HG02610 (cell line): ENCODE measurements around the gene NDUFS6.
"Not testable (repeated sequence)": the region's sequence is repeated elsewhere in the genome, so short reads cannot be mapped to it uniquely, and the experiment has no call there.

Experiments used
- ATAC-seq: cut with Tn5 transposase; IDR thresholded peaks from one replicate; pipeline ENCODE4 v1.9.1; 2021; ENCODE audit warnings: mild to moderate bottlenecking, moderate library complexity; ENCODE audit not compliant: unreplicated experiment

Gene NDUFS6

DNA sequence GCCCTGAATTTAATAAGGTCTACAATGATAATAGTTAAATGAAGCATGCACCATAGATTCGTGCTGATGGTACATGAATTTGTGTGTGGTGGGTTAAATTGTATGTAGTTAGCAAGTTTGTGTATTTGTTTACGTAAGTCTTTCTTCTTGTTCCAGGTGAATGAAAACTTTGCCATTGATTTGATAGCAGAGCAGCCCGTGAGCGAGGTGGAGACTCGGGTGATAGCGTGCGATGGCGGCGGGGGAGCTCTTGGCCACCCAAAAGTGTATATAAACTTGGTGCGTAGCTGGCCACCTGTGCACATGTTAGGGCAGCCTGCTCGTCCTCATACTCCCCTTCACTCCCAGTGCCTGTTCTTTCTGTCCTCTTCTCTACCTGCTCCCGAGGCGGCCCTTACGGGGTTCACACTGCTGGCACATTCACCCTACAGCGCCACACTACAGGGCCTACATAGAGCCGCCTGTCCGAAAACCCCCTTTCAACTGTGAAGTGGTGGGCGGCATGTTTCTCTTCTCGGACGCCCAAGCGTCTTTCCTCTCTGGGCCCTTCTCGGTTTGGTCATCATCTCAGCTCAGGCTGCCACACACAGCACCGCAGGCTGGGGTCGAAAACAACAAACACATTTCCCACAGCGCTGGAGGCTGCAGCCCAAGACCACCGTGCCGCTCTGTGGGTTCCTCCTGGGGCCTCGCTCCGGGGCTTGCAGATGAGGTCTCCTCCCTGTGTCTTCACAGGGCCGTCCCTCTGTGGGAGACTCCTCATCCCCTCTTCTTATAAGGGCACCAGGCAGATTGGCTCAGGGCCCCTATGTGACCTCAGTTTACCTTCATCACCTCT lies 13.2 kb downstream of the NDUFS6 start:
- ATAC-seq: no peak

DNA sequence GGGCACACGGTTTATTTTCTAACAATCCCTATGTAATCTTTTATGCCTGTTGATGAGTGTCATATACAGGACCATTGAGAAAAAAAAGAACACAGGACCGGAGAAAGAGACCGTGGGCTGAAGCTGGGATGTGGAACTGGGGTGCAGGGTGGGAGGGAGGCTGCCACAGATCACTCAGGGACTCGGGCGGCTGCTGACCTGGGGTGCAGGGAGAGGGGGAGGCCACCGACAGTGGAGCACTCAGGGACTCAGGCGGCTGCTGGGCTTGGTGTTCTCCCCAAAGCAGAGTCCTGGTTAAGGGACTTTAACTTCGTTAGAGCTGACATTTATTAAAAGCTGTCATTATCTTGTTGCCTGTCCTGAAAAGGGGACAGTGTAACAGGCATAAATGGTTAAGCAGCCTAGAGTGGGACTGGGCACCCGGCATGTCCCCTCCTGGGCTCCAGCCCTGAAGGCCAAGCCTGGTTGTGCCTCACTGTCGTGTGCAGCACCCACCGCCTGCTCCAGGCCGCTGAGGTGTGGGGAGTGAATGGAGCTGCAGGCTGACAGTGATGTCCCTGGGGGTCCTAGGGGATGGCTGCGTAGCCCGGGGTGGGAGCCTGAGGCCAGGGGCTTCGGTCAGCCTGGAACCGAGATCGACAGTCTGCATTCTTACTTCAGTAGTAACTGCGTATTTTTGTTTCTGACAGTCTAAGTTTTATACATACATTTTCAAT lies 14.0 kb downstream of the NDUFS6 start:
- ATAC-seq: no peak

GRCh38 chr5:1815881-1816292 lies 14.7 kb downstream of the NDUFS6 start:
- no peak for ATAC-seq

DNA sequence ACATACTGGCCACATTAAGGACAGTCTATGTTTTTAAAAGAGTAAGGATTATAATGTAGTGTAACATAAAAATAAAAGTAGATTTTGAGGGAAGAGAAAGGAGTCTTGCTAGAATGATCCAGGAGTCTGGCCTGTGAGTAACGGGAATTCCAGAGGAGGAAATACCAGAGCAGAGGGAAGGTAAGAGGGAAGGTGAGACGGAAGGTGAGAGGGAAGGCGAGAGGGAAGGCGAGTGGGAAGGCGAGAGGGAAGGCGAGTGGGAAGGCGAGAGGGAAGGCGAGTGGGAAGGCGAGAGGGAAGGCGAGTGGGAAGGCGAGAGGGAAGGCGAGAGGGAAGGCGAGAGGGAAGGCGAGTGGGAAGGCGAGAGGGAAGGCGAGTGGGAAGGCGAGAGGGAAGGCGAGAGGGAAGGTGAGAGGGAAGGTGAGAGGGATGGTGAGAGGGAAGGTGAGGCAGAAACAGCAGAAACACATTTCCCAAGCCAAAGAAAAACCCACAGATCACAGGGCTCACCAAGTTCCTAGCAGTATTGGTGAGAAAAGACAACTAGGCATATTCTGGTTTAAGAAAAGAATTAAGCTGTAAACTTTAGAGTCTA lies 15.4 kb downstream of the NDUFS6 start:
- ATAC-seq: not testable (repeated sequence)

GRCh38 chr5:1817261-1818043 lies 16.2 kb downstream of the NDUFS6 start:
- no peak for ATAC-seq

GRCh38 chr5:1818784-1819183 lies 17.6 kb downstream of the NDUFS6 start:
- no peak for ATAC-seq

GRCh38 chr5:1819458-1819857 lies 18.3 kb downstream of the NDUFS6 start:
- ATAC-seq: no peak

DNA sequence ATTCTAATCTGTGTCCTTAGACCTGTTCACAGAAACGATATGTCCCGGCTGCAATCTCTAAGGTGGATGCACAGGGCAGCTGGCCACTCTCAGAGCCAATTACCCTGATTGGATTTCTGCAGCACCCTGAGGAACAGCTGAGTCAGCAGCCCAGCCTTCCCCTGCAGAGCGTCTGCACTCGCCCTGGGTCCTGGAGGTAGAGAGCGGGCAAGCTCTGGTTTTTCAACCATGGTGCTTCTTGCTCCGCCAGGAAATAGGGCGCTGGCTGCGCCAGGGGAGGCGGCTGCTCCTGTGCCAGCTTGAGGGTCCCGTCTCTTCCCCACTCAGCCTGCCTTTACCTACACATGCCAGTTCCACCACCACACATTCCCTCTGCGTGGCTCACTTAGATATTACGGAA lies 19.2 kb downstream of the NDUFS6 start:
- ATAC-seq: no peak

DNA sequence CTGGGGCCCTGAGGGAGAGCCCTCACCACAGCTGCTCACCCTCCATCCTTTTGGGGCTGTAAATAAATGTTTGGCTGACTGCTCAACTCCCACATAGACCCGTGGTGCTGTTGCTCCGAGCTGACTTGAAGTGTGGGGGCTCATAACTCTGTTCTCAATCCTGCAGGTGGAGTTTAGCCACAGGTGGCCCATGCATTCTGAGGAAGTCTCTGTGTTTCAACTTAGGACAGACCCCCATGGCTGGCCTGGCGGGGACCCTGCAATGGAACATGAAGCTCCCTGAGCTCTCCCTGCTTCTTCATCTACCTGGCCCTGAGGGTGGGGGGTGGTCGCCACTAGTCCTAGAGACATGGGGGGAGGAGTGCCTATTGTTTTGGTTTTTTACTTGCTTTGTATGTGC lies 19.7 kb downstream of the NDUFS6 start:
- ATAC-seq: no peak

GRCh38 chr5:1821862-1822261 lies 20.7 kb downstream of the NDUFS6 start:
- no peak for ATAC-seq

GRCh38 chr5:1823381-1824034 lies 22.3 kb downstream of the NDUFS6 start:
- no peak for ATAC-seq

DNA sequence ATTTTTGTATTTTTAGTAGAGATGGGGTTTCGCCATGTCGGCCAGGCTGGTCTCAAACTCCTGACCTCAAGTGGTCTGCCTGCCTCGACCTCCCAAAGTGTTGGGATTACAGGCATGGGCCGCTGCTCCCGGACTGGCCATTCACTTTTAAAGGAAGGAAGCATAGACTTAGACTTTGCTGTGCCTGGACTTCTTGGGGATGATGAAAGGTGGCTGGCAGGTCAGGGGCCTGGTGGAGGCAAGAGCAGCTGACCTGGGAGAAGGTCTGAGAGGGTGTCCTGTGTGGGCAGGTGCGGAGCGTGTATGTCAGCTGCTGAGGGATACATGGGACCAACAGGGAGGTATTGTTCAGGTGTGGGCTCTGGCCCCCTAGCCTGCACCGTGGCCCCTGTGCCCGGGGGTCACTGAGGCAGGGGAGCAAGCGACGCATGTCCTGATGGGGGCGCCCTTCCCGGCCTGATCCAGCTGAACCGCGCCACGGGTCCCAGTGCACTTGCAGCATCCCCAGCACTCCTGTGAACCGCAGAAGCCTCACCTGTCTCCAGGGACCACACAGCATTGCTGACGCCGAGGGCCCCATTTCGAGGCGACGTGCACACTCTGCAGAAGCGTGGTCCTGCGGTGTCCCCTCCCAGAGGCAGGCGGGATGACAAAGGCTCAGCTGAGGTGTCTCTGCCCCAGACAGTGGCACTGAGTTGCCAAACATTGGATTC lies 23.1 kb downstream of the NDUFS6 start:
- no peak for ATAC-seq

- ATAC-seq: no peak
These were observed 24.0 kb downstream of the NDUFS6 start for GRCh38 chr5:1824903-1825841.

- no peak for ATAC-seq
These were observed 25.2 kb downstream of the NDUFS6 start for GRCh38 chr5:1826235-1826980.

DNA sequence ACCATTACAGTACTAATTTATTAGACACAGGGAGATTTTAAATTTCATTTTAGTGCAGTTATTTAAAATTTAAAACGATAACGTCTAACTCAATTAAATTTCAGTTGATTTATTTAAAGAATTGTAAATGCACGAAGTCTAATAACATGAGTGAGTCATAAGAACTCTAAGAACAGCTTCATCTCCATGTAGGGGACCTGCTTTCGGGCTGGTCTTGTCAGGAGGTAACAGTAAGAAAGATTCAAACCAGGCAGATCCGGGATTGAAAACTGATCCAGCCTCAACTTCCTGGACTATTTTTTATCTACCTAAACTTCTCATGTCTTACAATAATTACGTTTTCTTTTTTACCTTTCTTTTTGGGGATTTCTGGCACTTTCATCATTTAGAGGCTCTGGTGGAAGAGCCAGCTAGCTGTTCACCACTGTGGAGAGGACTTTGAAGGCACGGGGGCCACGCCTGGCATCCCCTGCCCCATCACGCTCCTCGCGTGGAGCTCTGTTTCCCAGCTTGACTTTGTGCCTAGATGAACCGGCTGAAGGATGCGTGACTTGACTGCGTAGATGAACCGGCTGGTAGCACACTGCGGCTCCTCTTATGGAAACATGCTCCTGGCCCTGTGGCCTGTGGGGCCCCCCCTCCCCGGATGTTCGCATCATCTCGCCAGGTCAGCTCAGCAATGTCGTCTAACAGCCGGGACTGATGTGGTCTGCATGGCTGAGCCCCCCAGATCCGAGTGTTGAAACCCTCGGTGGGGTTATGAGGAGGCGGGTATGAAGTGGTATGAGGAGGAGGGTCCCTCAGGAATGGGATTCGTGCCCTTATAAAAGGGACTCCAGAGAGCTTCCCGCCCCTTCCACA lies 26.0 kb downstream of the NDUFS6 start:
- ATAC-seq: no peak

DNA sequence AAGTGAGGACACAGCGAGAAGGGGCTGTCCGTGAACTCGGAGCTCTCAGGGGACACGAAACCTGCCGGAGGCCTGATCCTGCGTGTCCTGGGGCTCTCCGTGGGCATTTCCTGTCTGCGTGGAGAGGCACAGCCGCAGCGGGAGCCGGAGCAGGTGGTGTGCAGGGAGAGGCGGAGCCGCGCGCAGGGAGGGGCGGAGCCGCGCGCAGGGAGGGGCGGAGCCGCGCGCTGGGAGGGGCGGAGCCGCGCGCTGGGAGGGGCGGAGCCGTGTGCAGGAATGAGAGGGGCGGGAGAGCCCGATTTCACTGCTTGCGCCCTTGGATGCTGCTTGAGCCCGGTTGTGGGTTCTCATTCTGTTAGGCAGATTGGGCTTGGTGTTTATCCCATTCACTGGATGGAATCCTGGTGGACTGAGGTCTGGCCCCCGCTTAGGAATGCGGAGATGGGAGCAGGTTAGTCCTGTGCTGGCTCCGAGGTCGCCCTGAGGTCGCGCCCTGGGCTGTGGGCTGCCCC lies 26.7 kb downstream of the NDUFS6 start:
- no peak for ATAC-seq
